Activated CD4-positive, alpha-beta T cell treated with anti-CD3 and anti-CD28 coated beads for 24 hours (primary cell): Measurements from ENCODE around the gene ASCC2.
"Not testable (repeated sequence)": the region's sequence is repeated elsewhere in the genome, so short reads cannot be mapped to it uniquely, and the experiment has no call there.

Experiments used
- DNase-seq, 2 donors: peaks; one replicate each; pipeline ENCODE4 v3.0.0-alpha.2; 2020; ENCODE audit warnings: low read depth in 2 of 2

The ASCC2 gene

GRCh38 chr22:29837741-29838598, at the start of gene ASCC2:
Gene ASCC2, minus strand, starts transcription at chr22:29838274. Its CDS starts 5,949 bp downstream, at chr22:29832325.
- peak; percentile 99 to 100 for DNase-seq

DNA sequence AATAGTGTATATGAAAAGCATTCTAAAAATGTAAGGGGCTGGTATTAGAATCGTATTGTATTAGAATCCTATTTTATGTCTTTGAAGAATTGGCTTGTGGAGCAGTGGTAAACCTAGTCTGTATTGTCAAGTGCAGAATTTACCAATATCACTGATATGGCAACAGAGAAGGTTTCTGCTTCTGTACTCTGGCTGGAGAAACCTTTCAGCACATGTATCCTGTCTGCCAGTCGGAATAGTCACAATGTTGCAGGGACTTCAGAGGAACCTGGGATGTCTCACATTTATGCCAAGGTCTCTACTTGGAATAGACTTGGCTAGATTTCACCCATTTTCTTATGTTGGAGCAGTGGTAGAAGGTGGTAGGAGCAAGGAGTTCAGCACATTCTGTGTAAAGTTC, 49.3 kb upstream of the ASCC2 start:
- DNase-seq: no peak

DNA sequence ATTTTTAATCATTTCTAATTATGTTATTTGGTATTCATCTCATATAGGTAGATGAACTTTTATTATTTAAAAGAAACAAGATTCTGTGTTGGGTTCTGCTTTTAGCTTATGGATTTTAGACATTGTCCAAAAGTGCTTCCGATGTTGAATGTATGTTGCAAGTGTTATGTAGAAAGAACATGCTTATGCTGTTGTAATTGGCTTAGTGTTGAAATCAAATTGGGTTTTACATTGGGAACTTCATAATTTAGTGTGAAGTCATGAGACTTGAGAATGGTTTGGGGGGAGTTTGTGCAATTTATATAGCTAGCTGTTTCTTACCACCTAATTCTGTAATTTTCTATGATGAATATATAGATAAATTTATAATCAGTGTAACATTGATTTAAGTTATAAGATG, 48.5 kb upstream of the ASCC2 start:
- DNase-seq: no peak

DNA sequence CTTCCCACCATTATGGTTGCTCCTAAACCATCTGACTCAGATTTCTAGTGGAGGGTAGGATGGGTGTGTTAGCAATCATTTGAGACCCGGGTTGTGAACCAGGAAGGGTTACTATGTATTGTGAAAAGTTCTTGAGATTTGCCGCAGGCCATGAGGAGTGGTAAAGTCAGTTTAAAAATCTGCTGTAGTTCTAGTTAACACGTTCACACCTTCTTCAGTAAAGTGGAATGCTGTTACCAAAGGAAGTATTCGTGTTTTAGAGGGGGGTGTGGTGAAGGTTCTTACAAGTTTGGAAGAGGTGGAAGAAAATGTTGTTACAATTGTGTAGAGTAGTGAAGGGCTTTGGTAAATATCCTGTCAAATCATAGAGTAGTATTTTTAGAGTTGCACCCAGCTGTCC, 47.5 kb upstream of the ASCC2 start:
- DNase-seq: no peak

DNA sequence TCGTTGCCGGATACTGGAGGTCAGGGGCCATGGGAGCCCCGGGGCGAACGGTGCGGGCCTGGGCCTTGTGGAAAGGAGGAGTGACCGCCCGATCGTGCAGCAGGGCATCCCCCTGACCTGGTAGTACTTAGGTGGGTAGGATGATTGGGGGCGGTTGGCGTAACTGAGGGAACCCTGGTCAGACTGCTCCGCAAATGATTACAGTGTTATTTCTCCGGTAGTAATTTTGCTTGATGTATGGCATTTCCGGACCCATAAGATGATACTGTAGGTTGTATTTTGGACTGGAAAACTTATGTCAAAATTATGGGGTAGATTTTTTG, 45.7 kb upstream of the ASCC2 start:
- no peak for DNase-seq

DNA sequence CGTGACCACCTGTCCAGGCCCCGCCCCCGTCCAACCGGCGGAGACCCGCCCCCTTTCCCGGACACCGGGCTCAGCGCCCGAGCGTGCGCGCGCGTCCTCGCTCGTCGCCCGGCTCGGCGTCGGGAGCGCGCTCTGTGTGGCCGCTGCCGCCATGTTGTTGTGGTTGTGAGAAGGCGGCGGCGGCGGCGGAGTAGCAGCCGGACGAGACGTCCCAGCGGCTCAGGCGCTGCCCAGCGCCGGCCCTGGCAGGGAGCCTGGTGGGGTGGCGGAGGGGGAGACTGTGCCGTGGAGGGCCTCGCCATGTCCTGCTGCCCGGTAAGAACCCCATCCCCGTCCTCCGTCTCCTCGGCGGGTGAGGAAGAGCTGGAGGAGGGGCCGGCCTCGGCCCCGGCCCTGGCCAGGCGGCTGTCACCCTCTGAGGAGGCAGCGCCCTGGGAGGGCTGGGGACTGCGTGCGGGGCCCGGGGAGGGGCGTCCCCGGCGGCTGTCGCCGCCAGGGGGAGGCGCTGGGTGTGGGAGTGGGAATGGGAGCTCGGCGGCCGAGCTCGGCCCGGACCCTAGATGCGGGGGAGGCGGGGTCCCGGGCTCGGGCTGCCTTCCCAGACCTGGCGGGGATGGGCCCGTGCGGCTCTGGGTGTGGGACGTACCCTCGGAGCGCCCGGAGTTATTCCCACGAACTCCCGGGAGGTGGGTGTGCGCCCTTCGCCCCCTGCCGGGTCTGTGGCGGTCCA, 45.1 kb upstream of the ASCC2 start, which contains the start of gene MTMR3:
Gene MTMR3 (plus strand): TSS at position 130 of the 730 bp plus-strand sequence. CDS start 87,886 bp downstream, outside the sequence.
- DNase-seq: peak; percentile 90 to 97

DNA sequence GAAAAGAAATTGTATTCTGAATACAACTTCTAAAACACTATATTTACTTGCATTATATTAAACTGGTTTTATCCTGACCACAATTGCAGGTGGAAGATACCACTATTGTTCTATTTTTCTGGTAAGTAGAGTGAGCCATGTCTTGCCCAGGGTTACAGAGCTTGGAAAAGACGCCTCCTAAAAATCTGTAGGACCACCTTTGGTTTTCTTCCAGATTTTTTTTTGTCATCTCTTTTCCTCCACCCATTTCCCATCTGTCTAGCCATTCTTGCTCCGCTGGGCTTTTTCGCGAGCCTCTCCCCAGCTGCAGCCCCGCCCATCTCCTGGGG, 44.6 kb upstream of the ASCC2 start:
- DNase-seq: no peak

DNA sequence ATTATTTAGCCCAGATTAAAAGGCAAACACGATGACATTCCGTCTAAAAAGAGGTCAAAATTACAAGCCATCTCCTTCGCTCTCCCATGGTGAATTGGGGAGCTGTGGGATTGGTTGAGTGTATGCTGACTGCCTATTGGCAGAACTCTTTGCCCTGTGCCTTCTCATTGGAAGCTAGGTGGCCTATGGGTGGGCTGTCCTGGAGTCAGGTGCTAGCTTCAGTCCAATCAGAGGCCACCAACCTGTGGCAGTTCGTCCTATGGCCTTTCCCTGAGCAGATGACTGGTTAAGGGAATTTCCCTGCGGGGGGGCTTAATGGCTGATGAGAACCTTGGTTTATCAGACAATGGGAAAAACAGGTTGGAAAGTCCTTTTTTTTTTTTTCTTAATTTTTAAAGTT, 41.7 kb upstream of the ASCC2 start:
- no peak for DNase-seq

DNA sequence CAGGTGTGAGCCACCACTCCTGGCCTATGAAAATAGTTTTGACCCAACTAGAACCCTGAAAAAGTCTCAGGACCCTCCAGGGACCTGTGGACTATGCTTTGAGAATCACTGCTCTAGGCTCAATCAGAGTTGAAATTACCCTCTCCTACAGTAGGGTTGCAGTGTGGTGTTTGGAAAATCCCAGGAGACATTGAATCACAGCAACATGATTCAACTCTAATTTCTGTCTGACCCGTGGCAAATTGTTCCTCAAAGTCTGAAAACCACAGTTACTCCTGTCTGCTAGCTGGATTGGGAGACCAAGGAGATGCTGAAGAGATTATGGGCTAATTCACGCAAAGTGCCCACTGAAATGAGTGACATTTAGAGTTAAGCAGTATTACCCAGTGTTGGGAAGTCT, 39.5 kb upstream of the ASCC2 start:
- no peak for DNase-seq

DNA sequence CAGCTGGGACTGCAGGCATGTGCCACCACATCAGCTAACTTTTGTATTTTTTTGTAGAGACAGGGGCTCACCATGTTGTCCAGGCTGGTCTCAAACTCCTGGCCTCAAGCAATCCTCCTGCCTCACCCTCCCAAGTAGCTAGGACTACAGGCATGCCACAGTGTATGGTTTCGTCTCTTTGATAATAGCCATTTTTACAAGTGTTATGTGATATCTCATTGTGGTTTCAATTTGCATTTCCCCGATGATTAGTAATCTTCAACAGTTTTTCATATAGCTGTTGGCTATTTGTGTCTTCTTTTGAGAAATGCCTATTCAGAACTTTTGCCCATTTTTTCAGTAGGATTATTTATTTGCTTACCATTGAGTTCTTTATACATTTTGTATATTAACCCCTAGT, 35.9 kb upstream of the ASCC2 start:
- DNase-seq: no peak

DNA sequence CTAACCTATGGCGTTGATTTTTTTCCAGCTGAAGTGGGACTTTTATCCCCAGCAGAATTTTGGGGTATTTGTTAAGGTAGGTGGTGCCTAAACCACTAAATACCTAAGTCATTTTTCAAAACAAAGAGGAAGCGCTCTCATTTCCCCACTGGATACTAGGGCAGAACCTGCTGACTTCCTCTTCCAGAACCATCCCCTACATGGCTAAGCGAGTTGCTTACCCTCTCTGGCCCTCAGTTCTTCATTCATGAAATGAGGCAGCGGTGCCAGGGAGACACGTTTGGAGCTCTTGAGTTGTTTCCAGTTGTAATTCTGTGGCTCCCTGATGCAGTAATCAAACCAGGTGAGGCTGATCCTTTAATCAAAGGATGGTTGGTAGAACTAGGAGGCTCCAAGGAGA, 34.9 kb upstream of the ASCC2 start:
- no peak for DNase-seq

GRCh38 chr22:29872144-29872893, 34.2 kb upstream of the ASCC2 start:
- no peak for DNase-seq

DNA sequence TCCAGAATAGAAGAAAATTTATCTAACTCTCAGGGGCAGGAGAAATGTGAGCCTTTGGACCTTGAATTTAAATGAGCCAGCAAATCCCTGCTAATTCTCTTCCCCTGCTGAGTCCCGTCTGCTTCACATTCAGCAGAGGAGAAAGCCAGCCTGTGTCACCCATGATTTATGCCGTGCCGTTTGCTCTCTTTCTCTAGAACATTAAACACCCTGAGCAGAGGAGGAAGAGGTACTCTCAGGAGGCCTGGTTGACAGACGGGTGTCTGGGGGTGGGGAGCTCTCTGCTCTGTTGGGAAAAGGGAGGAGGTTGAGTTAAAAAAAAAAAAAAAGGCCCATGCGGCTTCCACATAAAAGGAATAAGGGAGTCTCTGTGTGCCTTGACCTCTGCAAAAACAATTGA, 33.6 kb upstream of the ASCC2 start:
- DNase-seq: no peak

- no peak for DNase-seq
Measured at GRCh38 chr22:29870574-29870973, 32.5 kb upstream of the ASCC2 start.

DNA sequence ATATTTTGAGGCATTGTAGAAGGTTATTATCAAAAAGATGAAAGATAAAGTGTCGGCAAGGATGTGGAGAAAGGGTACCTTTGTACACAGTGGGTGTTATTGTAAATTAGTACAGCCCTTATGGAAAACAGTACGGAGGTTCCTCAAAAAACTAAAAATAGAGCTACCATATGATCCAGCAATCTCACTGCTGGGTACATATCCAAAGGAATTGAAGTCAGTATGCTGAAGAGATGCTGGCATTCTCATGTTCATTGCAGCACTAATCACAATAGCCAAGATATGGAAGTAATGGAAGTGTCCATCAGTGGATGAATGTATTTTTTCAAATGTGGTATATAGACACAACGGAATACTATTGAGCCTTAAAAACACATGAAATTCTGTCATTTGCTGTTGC, 29.8 kb upstream of the ASCC2 start:
- no peak for DNase-seq

DNA sequence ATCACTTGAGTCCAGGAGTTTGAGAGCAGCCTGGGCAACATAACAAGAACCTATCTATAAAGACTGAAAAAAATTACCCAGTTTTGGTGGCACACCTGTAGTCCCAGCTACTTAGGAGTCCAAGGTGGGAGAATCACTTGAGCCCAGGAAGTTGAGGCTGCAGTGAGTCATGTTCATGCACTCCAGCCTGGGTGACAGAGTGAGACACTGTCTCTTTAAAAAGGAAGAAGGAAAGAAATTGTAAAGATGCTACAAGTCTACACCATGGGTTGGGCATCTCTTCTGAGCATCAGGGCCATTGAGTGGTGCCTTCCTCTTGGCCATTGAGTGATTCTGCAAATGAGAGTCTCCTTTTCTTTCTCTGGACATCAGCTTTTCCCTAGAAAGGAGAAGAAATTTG, 29.2 kb upstream of the ASCC2 start:
- no peak for DNase-seq

DNA sequence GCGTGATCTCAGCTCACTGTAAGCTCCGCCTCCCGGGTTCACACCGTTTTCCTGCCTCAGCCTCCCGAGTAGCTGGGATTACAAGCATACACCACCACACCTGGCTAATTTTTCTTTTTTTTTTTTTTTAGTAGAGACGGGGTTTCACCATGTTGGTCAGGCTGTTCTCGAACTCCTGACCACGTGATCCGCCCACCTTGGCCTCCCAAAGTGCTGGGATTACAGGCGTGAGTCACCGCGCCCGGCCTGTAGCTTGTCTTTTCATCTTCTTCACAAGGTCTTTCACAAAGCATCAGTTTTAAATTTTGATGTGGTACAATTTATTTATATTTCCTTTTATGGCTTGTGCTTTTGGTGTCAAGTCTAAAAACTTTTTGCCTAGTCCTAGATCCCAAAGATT, 27.5 kb upstream of the ASCC2 start:
- not testable (repeated sequence) for DNase-seq

GRCh38 chr22:29861672-29862297, 23.7 kb upstream of the ASCC2 start:
- DNase-seq: no peak

GRCh38 chr22:29860006-29860766, 22.1 kb upstream of the ASCC2 start:
- no peak for DNase-seq

DNA sequence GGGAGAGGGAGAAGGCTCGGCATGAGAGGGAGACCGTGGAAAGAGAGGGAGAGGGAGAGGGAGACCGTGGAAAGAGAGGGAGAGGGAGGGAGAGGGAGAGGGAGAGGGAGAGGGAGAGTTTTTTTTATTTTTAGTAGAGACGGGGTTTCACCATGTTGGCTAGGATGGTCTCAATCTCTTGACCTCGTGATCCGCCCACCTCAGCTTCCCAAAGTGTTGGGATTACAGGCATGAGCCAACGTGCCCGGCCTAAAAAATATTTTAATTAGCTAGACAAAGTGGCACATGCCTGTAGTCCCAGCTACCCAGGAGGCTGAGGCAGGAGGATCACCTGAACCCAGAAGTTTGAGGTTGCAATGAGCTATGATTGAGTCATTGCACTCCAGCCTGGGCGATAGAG, 21.0 kb upstream of the ASCC2 start:
- DNase-seq: not testable (repeated sequence)

DNA sequence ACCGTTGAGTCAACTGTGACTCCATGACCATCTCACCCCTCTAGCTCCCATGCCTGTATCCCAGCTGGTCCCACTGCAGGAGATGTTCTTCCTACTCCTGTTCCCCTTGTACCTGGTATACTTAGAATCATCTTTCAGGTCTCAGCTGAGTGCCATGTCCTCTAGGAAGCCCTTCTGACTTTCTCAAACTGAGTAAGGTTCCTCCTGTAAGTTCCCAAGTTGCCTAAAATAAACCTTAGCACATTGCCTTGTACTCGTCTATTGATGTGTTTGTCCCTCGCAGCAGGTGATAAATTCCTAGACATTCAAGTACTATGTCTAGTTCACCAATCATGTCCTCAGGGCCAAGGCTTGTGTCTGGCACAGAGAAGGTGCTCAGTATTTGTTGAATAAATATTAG, 18.4 kb upstream of the ASCC2 start:
- no peak for DNase-seq
